Fibroblast of gingiva (primary cell): Measurements from ENCODE around the gene RPL36A.

Source experiments
- DNase-seq: peaks from one replicate; pipeline ENCODE4 v3.0.0-alpha.2; 2011; ENCODE audit warnings: low read depth

Gene RPL36A

GRCh38 chrX:101390664-101391525, at the start of gene RPL36A:
Gene RPL36A, plus strand, starts transcription at chrX:101391011. Its CDS starts 33 bp downstream, at chrX:101391044.
- DNase-seq, result peak; percentile 89

DNA sequence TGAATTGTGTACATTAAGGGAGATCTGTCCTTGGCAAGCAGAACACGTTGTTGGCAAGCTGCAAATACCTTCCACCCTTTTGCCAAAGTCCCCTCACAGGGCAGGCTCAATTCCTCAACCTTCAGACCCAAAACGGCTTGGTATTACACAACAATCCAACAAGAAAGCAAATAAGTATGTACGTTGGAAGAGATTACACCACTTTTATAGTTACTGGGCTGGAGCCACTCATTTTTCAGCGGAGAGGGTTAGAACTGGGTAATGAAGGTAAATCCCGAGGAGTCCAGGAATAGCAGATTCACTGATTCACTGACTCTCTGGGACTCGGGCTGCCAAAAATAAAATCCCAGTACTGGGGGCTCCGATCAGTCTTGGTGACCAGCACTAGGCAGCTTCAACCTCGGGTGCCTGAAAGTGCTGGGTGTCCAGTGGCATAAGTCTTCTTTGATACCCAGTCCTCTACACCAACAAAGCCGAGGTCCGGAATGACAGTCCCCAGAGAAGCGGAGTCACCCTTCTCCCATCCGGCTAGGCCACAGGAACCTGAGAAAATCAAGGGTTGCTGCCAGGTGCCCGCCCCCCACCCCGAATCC, 42.9 kb upstream of the RPL36A start:
- peak; percentile 6 for DNase-seq

DNA sequence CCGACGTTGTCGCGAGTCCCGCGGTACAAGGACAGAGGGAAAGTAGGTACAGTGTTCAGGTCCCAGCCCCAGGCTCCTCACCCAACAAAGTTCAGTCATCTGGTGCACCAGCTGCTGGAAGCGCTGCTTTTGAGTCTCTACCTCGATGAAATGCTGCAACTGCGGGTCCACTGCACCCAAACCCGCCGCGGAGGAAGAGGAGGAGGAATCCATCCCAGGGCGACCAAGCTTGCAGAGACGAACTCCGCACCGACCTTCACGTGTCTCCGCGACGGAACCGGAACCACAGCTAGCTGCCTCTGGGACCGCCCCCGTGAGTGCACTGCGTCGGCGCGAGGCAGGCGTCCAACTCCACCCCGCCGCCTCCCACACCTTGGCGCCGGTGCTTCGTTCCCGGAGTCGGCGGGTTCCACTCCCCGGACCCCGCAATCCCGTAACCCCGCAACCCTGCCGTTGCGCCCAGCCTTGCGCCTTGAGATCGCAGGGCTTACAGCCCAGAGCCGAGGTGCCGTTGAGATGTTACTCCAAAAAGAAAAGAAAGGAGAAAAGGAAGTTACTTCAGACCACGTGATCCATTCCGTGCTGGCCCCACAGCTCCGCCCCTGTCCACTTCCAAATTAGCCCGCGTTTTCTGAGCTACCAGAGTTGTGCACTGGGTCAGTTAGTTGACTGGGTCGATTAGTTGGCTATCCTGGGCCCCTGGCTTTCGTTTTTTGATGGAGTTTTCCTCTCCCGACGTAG, 42.2 kb upstream of the RPL36A start, which contains the start of gene TIMM8A:
TIMM8A (minus strand) TSS at position 291 of the 741 bp plus-strand sequence; CDS start at position 213, 78 bp downstream.
- DNase-seq, result peak; percentile 63

GRCh38 chrX:101349193-101349562, 41.6 kb upstream of the RPL36A start:
- DNase-seq, result no peak

DNA sequence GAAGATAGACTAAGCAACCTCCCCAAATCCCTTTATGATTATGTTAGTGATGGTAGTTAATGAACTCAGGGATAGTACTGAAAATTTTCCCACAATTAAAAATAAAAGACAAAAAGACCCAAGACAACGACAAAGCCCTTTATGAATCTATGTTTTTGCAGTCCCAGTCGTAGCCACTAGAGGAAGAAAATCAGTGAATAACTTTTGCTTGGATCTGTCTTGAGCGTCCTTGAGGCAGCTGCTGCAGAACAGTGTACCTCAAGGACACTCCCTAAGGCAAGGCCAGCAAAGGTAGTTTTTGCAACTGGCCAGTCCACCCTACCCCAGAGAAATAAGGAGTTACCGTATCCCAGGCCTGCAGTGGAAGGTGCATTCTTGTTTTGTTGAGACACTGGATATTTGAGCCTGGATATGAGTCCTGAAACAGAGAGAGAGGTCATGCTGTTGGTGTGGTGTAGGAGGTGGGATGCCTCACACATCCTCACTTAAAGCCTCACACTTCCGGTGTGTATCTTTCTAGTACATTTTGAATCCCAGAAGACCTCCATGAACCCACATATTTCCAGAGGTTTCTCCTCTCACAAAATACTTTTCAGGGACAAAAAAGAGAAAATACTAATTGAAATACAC, 33.5 kb upstream of the RPL36A start:
- DNase-seq, result no peak

GRCh38 chrX:101359966-101360365, 30.8 kb upstream of the RPL36A start:
- DNase-seq, result no peak

DNA sequence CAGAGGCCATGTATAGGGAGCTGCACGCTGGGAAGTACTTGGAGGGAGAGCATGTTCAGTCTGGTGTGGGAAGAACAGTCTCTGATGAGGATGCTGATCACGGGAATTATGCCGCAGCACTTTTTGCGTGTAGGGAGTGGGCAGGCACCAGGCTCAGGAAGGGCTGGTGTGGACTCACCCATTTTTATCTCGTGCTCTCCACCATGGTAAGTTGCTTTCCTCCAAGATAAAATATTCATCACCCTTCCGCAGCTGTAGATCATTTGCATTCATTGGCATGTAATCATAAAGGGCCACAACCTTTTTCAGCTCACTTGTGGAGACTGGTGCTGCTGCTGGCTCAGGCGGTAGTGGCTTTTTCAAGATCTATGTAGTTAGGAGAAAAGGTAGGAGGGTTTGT, 30.4 kb upstream of the RPL36A start:
- no peak for DNase-seq

GRCh38 chrX:101362116-101362515, 28.7 kb upstream of the RPL36A start:
- no peak for DNase-seq

GRCh38 chrX:101362757-101363156, 28.1 kb upstream of the RPL36A start:
- no peak for DNase-seq

GRCh38 chrX:101365301-101365795, 25.5 kb upstream of the RPL36A start:
- DNase-seq, result no peak

GRCh38 chrX:101368800-101369199, 22.0 kb upstream of the RPL36A start:
- DNase-seq, result no peak

GRCh38 chrX:101369687-101370086, 21.1 kb upstream of the RPL36A start:
- no peak for DNase-seq

GRCh38 chrX:101370888-101371504, 19.8 kb upstream of the RPL36A start:
- DNase-seq, result no peak

DNA sequence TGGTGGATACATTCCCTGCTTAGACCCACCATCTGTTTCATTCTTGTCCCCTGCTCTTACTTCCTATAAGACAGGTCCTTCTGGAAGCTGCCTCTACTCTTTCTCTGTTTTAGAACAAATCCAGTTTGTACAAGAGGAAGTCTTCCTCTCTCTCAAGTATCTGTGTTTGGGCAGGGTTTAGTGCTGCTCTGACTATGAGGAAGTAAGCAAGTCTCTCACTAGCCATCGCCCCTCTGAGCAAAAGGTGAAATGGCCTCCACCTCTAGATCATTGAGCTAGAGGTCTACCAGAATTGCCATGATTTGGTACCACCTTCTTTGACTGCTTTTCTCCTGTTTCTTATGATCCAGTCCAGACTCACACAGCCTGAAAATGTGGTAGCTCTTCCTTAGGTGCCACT, 13.3 kb upstream of the RPL36A start:
- DNase-seq, result no peak

GRCh38 chrX:101383679-101384205, 7.1 kb upstream of the RPL36A start:
- no peak for DNase-seq

GRCh38 chrX:101385026-101385684, 5.7 kb upstream of the RPL36A start:
- no peak for DNase-seq

- DNase-seq, result no peak
Observed at GRCh38 chrX:101385795-101386541, 4.8 kb upstream of the RPL36A start, which contains the start of gene BTK. Gene BTK, minus strand, starts transcription at chrX:101386191. Its CDS starts 10,907 bp downstream, at chrX:101375284.

GRCh38 chrX:101386542-101386885, 4.3 kb upstream of the RPL36A start:
- no peak for DNase-seq

DNA sequence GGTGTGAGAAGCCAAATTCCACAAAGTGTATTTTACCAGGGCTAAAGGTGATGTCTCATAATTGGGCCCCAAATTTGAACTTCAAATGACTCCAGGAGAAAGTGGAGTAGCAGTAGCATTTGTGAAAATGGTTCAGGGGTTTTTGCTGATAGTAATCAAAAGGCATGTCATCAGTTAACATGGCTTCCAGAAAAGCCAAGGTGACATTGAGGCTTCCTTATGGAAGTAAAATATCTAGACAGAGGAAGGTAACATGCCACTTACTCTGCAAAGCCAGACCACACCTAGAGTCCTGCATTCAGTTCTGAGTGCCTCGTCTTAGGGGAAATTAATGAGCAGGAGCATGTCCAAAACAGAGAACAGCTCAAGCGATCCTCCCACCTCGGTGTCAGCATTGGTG, 2.2 kb upstream of the RPL36A start:
- no peak for DNase-seq

- DNase-seq, result no peak
Observed at GRCh38 chrX:101391831-101392230, 1.0 kb downstream of the RPL36A start.
